Uterus (tissue), 4 donors: ENCODE data around the gene ATP6V1C2. TPM values are rescaled to one million over a fixed set of nuclear protein-coding genes. Genes with fewer than 3 reads are reported as not detected.
"Not testable (repeated sequence)": the region's sequence is repeated elsewhere in the genome, so short reads cannot be mapped to it uniquely, and the experiment has no call there.

ENCODE experiments used
- DNase-seq, 2 donors: peaks; one replicate each; pipeline ENCODE4 v3.0.0-alpha.2; 2019 to 2020
- H3K27ac ChIP-seq, 2 donors: fragments of 200-600 bp; sonication (generic); 1 replicate in 1 of 2; 2 replicates in 1 of 2; pipeline ENCODE4 v1.5.1; 2016 to 2018
- H3K27me3 ChIP-seq, 2 donors: fragments of 200-600 bp; sonication (generic); one replicate each; pipeline ENCODE4 v1.5.1; 2018 to 2019; ENCODE audit warnings: control low read depth in 1 of 2
- H3K36me3 ChIP-seq, 2 donors: fragments of 200-600 bp; sonication (generic); one replicate each; pipeline ENCODE4 v1.5.1; 2019; ENCODE audit warnings: control low read depth in 1 of 2
- H3K4me1 ChIP-seq, 2 donors: fragments of 200-600 bp; sonication (generic); one replicate each; pipeline ENCODE4 v1.5.1; 2018 to 2019; ENCODE audit warnings: control low read depth in 1 of 2
- H3K4me3 ChIP-seq, 2 donors: fragments of 200-600 bp; sonication (generic); 1 replicate in 1 of 2; 2 replicates in 1 of 2; pipeline ENCODE4 v1.5.1; 2018 to 2019; ENCODE audit warnings: mild to moderate bottlenecking in 1 of 2
- H3K9me3 ChIP-seq, 2 donors: fragments of 200-600 bp; sonication (generic); one replicate each; pipeline ENCODE4 v1.5.1; 2019; ENCODE audit warnings: control low read depth in 1 of 2
- POLR2A ChIP-seq, 2 donors: fragments of 450-650 bp; IDR thresholded peaks; one replicate each; pipeline ENCODE4 v1.6.1; 2016; ENCODE audit warnings: antibody characterized with exemption in 2 of 2, mild to moderate bottlenecking in 1 of 2, moderate library complexity in 1 of 2
- intact Hi-C: fragments of 100-400 bp; cut with DNase I; formaldehyde crosslinking; loops from one replicate; pipeline ENCODE4 v1.15.1; 2023; ENCODE audit warnings: low total_unique reads
- total RNA-seq, 4 donors: library from RNA; depleted of rRNA in 3 of 4; stranded (reverse); fragments of >200 nt in 3 of 4; gene quantifications; one replicate each; pipeline versions ENCODE4 v1.1.0 to v1.2.4, GENCODE V29; 2014 to 2023
- TF ChIP-seq, protein P1 (sequence below), 4 experiments: fragments of 200-600 bp in 2 of 4; fragments of 450-650 bp in 2 of 4; sonication (generic) in 2 of 4; IDR thresholded peaks; one replicate each; pipeline ENCODE4 v1.5.1; 2016 to 2019; ENCODE audit warnings: antibody characterized with exemption in 4 of 4, mild to moderate bottlenecking in 2 of 4, moderate library complexity in 1 of 4
- donor health status: DM: yes; HTN: yes; CAD: no.

ATP6V1C2 gene
- total RNA-seq, 4 donors from 2014 or later: 0.26 to 3.6 (median 0.61) TPM; not detected in 1

DNA sequence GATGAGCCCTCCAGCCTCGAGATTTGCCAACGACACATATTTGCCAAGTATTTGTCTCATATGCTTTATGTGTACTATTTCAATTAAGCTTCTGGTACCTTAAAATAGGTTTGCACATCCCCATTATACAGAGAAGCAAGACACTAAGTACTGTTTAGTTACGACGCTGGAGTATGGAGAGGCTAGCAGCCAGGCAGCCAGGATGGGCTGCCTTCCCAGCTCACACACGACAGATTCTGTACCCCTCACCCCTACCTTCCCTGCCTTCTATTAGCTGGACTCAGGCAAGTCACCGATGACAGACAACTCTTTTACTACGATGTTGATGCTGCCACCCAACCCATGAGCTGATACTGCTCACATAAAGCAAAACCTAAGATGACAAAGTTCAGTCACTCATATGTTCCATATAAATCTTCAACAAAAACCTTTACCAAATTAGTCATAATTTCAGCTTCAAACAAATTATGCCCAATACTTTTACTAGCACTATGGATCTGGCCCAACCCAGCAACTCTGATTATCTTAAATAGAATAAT lies 74.1 kb downstream of the ATP6V1C2 start:
- Histone ChIP-seq H3K4me3 (no peak overlapping the region), H3K27me3 (no peaks in the 10 kb centered on the region), H3K4me1 (no peaks in the 10 kb centered on the region), H3K36me3 (no peaks in the 10 kb centered on the region), H3K27ac (no peak overlapping the region), H3K9me3 (no peaks in the 10 kb centered on the region)
- TF ChIP-seq, protein P1, sequence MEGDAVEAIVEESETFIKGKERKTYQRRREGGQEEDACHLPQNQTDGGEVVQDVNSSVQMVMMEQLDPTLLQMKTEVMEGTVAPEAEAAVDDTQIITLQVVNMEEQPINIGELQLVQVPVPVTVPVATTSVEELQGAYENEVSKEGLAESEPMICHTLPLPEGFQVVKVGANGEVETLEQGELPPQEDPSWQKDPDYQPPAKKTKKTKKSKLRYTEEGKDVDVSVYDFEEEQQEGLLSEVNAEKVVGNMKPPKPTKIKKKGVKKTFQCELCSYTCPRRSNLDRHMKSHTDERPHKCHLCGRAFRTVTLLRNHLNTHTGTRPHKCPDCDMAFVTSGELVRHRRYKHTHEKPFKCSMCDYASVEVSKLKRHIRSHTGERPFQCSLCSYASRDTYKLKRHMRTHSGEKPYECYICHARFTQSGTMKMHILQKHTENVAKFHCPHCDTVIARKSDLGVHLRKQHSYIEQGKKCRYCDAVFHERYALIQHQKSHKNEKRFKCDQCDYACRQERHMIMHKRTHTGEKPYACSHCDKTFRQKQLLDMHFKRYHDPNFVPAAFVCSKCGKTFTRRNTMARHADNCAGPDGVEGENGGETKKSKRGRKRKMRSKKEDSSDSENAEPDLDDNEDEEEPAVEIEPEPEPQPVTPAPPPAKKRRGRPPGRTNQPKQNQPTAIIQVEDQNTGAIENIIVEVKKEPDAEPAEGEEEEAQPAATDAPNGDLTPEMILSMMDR (IDR thresholded peaks at IDR 0.05): no peak
- no peak for TF ChIP-seq POLR2A (IDR thresholded peaks at IDR 0.05)
- intact Hi-C loops: no loop called here
- DNase-seq: no peak

DNA sequence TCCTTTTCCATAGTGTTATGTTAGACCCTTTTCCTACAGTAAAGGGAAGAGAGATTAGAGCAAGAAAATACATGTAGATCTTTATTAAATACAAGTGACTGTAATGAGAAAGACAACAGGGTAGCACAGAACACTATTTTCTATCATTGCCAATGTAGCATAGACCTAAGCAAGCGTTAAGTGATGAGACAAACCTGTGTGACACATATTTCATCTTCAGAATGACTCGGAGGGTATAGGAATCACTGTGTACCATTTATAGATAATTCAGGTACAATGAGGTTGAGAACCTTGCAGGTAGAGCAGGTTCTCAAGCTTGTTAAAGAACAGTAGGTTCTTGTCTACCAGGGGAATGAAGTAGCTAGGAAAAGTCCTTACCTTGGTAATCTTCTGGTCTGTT lies 75.3 kb downstream of the ATP6V1C2 start:
- H3K36me3 ChIP-seq: no peaks in the 10 kb centered on the region

DNA sequence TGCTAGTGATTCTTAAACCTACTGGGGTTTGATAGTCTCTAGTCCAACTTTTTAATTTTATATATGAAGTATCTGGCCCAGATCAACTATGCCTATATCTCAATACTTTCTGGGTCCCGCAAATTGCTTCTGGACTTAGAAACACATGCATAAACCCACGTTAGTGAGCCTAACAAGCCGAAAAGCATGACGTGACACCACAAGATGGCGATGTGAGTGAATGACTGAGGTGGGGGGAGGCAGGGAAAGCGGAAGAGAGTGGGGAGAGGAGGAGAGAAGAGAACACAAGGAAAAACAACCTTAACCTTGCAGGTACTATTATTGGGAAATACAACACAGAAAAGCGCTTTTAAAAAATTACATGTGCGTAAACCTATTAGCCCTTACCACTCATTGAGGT lies 77.4 kb downstream of the ATP6V1C2 start:
- TF ChIP-seq, protein P1 (IDR thresholded peaks at IDR 0.05): no peak
- TF ChIP-seq POLR2A (IDR thresholded peaks at IDR 0.05): no peak
- H3K36me3 ChIP-seq: no peaks in the 10 kb centered on the region
- no peaks in the 10 kb centered on the region for H3K27me3 ChIP-seq
- H3K4me1 ChIP-seq: no peaks in the 10 kb centered on the region
- no peaks in the 10 kb centered on the region for H3K9me3 ChIP-seq
- intact Hi-C loops: no loop called here
- H3K27ac ChIP-seq: no peak overlapping the region
- H3K4me3 ChIP-seq: no peak overlapping the region
- DNase-seq: no peak

More for the DNA sequence above, 75.3 kb downstream of the ATP6V1C2 start:
- Histone ChIP-seq H3K4me3 (no peak overlapping the region), H3K9me3 (no peaks in the 10 kb centered on the region), H3K4me1 (no peaks in the 10 kb centered on the region), H3K27me3 (no peaks in the 10 kb centered on the region), H3K27ac (no peak overlapping the region)
- TF ChIP-seq, protein P1 (IDR thresholded peaks at IDR 0.05): no peak
- TF ChIP-seq POLR2A (IDR thresholded peaks at IDR 0.05): no peak
- no peak for DNase-seq
- intact Hi-C loops: no loop called here

DNA sequence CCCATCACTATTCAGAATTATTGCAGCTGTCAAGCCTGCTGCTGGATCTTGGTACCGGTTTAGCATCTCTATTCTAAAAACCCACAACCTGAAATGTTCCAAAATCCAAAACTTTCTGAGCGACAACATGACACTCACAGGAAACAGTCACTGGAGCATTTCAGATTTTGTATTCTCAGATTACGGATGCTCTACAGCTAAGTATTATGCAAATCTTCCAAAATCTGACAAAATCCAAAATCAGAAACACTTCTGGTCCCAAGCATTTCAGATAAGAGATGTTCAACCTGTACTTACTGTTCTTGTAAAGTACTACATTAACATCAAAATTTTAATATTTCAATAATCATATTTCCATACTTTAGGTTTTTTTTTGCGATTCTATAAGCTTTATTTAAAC lies 78.7 kb downstream of the ATP6V1C2 start:
- intact Hi-C loops: no loop called here

DNA sequence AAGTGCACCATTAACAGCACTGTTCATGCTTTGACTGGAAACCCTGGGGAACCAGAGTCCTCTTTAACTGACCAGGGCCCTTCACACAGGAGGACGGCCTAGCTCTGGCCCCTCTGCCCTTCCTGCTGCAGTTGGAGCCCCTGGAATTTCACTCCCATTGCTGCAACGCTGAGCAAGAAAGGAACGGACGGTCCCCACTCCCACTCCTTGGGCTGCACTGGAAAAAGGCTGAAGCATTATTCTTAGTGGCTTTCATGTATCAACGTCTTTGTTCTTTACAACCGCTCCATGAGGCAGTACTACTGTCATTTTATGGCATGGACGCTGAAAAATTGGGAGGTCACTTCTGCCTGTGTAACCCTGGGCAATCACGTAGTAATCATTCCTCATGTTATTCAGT lies 81.2 kb downstream of the ATP6V1C2 start:
- no peak overlapping the region for H3K4me3 ChIP-seq
- TF ChIP-seq, protein P1 (IDR thresholded peaks at IDR 0.05): no peak
- TF ChIP-seq POLR2A (IDR thresholded peaks at IDR 0.05): no peak
- no peak for DNase-seq
- no peaks in the 10 kb centered on the region for H3K36me3 ChIP-seq
- intact Hi-C loops: no loop called here
- H3K9me3 ChIP-seq: no peaks in the 10 kb centered on the region
- H3K27me3 ChIP-seq: no peaks in the 10 kb centered on the region
- H3K4me1 ChIP-seq: no peaks in the 10 kb centered on the region
- H3K27ac ChIP-seq: no peak overlapping the region

More for the DNA sequence above, 78.7 kb downstream of the ATP6V1C2 start:
- Histone ChIP-seq H3K27me3 (no peaks in the 10 kb centered on the region), H3K36me3 (no peaks in the 10 kb centered on the region), H3K4me1 (no peaks in the 10 kb centered on the region), H3K27ac (no peak overlapping the region), H3K4me3 (no peak overlapping the region), H3K9me3 (no peaks in the 10 kb centered on the region)
- no peak for TF ChIP-seq POLR2A (IDR thresholded peaks at IDR 0.05)
- TF ChIP-seq, protein P1 (IDR thresholded peaks at IDR 0.05): no peak
- no peak for DNase-seq

DNA sequence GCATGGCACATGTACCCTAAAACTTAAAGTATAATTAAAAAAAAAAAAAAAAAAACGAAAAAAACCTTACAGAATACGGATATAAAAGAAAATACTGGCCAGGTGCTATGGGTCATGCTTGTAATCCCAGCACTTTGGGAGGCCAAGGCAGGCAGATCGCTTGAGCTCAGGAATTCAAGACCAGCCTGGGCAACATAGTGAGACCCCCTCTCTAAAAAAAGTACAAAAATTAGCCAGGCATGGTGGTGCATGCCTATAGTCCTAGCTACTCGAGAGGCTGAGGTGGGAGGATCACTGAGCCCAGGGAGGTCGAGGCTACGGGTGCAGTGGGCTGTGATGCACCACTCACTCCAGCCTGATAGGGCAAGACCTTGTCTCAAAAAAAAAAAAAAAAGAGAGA lies 84.6 kb downstream of the ATP6V1C2 start:
- DNase-seq, H3K27ac ChIP-seq, H3K27me3 ChIP-seq, H3K4me1 ChIP-seq, intact Hi-C loops, H3K9me3 ChIP-seq, H3K36me3 ChIP-seq, H3K4me3 ChIP-seq: not testable (repeated sequence)
